Non-pigmented ciliary epithelial cell (primary cell): Measurements from ENCODE around the gene KRT82.
A peak's percentile ranks its signal among the peaks of the same experiment; 100 is the strongest.

Source experiments
- DNase-seq: peaks from one replicate; pipeline ENCODE4 v3.0.0-alpha.2; 2010; ENCODE audit warnings: low read depth

The KRT82 gene

GRCh38 chr12:52383331-52383730, 22.8 kb downstream of the KRT82 start:
- DNase-seq: no peak

DNA sequence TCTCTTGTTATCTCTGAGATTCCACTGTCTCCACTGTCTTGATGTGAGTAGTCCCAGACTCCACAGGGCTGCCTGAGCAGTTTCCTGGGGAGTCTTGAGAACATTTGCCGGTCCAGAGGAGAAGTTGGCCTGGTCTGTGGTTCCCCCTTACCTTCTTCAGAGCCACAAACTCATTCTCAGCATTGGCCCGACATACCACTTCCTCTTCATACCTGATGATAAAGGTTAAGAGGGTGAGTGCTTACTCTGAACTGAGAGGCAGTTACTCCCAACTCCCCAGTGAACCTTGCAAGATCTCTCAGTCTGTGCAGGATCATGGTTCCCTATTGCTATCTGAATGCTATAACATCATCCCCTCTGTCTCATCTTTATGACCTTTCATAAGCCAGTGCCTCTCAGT, 23.3 kb downstream of the KRT82 start:
- DNase-seq: no peak

- DNase-seq: no peak
Observed at GRCh38 chr12:52381206-52381605, 24.9 kb downstream of the KRT82 start.

GRCh38 chr12:52380271-52380694, 25.9 kb downstream of the KRT82 start:
- no peak for DNase-seq

- no peak for DNase-seq
Observed at GRCh38 chr12:52379536-52379935, 26.6 kb downstream of the KRT82 start.

GRCh38 chr12:52378091-52378490, 28.0 kb downstream of the KRT82 start:
- DNase-seq: no peak

- DNase-seq: no peak
Observed at GRCh38 chr12:52377266-52377665, 28.9 kb downstream of the KRT82 start.

- peak; percentile 70 for DNase-seq
Observed at GRCh38 chr12:52372216-52373154, 33.6 kb downstream of the KRT82 start.

GRCh38 chr12:52371716-52372115, 34.4 kb downstream of the KRT82 start:
- DNase-seq: no peak

GRCh38 chr12:52370926-52371608, 35.1 kb downstream of the KRT82 start:
- peak; percentile 9 for DNase-seq

GRCh38 chr12:52369809-52370208, 36.3 kb downstream of the KRT82 start:
- no peak for DNase-seq

DNA sequence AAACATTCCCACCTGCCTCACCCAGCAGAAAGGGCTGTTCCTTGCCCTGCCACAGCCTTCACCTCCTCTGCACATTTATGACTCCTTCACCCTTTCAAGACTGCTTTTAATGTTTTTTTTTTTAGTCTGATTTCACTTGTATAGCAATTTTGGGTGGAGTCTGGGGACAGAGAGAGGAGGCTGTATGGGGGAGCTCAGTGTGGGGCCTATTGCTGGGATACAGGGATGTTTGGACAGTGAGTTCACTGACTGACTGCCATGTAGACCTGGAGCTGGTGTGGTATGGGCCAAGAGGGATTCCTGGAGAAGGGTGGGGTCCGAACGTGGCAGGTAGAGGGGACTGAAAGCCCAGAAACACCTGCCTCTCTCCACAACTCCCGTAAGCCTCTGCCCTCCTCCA, 36.9 kb downstream of the KRT82 start:
- DNase-seq: no peak

- DNase-seq: no peak
Observed at GRCh38 chr12:52368508-52368907, 37.6 kb downstream of the KRT82 start.

DNA sequence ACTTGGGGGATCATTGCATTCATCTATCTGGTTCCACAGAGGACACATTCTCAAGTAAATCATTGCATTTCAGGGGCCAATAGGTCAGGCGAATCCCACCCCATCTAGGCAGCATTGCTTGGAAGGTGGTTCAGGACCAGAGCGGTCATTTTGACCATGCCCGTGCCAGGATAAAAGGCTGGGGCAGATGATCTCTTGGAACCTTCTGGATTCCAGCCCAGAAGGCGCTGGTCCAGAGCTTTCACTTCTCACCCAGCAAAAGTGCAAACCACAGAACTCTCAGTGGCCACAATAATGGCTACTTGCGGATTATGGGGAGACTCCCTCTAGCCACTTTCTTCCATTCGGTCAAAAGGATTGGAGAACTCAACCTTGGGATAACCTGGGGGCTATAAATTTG, 38.3 kb downstream of the KRT82 start:
- no peak for DNase-seq

DNA sequence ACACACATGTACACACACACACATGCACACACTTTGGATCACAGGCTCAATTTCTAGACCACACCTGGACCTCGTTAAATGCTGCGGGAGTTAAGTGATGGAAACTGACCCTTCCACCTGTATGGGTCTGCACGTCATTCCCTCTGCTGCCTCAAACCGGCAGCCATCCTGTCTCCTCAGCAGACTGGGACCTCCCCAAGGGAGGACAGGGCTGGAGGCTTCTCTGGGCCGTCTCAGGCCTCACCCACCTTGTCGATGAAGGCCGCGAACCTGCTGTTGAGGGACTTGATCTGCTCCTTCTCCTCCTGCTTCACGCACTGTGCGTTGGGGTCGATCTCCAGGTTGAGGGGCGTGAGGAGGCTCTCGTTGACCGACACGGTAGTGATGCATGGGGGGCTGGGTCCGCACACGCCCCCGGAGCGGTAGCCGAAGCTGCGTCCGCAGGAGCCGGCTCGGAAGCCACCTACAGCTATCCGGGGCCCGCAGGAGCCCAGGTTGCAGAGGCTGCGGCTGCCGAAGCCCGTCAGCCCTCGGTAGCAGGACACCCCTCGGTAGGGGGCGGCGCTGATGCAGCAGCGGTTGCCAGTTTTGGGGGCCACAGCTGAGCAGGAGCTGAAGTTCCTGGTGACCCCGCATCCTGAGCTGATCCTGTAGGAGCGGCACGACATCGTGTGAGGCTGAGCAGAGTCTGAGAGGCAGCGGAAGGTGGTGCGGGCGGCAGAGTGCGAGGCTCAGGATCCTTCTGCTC, 39.2 kb downstream of the KRT82 start, which contains the start of gene KRT85:
KRT85 (minus strand) TSS at position 744 of the 748 bp plus-strand sequence; CDS start at position 668, 76 bp downstream.
- DNase-seq: no peak

DNA sequence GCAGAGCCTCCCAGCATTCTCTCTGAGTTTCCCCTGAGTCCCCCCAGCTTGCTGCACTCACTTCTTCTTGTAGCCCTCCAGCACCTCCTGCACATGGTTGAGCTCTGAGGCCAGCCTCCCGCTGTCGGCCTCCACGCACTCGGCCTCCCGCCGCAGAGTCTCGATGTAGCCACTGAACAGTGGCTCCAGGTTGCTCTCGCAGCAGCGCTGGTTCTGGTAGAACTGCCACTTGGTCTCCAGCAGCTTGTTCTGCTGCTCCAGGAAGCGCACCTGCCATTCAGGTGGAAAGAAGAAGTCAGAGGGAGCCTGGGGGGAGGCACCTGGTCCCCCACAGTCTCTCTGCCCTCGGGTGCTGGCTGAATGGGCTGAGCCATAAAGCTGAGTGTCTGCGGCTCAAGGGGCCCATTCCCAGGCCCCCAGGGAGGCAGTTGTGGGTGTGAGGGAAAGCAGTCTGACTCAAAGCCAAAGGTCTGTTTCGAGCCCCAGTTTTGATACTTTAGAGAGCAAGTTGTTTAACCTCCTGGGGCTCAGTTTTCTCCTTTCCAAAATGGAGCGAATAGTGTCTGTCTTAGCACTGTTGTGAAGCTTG, 41.1 kb downstream of the KRT82 start:
- no peak for DNase-seq

GRCh38 chr12:52364061-52364460, 42.1 kb downstream of the KRT82 start:
- DNase-seq: no peak

DNA sequence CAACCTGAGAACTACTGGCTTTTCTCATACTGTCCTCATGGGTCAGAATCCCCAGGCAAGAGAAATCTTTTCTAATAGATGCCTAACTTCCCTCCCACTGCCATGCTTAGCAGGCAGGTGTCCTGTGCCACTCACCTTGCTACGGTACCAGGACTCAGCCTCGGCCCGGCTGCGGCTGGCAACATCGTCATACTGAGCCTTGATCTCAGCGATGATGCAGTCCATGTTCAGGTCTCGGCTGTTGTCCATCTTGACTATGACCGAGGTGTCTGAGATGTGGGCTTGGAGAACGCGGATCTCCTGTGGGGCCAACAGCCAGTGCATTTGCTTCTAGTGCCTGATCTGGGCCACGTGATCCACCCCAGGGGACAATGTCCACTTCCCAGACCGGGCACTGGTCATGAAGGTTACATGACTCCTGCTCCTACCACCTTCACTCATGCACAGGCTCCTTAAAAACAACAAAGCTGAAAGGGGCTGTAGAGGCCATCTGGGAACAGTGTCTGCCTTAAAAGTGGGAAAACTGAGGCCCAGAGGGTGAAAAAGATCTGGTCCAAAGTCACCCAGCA, 42.9 kb downstream of the KRT82 start:
- DNase-seq: no peak

- DNase-seq: no peak
Observed at GRCh38 chr12:52362118-52362726, 43.9 kb downstream of the KRT82 start.

DNA sequence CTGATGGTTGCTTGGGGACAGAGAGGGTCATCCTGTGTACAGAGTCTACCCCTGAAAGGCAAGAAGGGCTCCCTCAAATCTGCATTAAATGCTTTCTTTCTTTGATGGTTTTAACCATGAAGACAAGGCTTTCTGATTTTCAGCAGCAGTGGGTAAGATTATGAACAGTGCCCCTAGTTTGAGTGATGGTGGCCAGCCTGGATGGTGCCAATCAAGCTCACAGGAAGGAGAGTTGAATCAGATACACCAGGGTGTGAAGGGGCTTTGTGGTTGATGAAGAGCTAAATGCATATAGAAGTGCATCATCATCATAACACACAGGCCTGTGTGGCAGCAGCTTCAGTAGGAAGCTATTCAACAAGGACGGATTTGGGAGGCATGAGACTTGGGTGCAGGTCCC, 44.6 kb downstream of the KRT82 start:
- no peak for DNase-seq

GRCh38 chr12:52360663-52361271, 45.4 kb downstream of the KRT82 start:
- no peak for DNase-seq
